NCI-H345 treated with DMSO at 0.1 percent for 48 hours (cell line): ENCODE data around the gene LZTFL1.
A peak's percentile ranks its signal among the peaks of the same experiment; 100 is the strongest.

Source experiments
- DNase-seq: peaks from one replicate; lab custom pipeline; 2025; ENCODE audit not compliant: unreplicated experiment; lab: John Stamatoyannopoulos, UW

Gene LZTFL1

DNA sequence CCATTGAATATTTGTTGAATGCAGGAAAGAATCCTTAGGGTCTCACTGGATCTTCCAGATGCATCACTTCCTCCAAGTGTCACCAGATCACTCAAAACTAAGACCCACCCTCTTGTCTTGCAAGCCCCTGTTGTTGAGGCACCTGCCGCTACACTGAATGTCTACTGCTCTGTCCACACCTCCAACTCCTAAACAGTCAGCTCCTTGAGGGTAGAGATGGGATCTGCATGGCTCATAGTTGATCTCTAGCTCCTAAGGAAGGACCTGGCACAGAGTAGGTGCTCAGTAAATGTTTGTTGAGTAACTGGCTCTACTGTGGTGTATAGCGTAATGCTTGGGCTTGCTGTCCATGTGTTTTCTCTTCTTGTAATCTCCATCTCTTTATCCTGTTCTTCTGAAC is 54.4 kb downstream of the LZTFL1 start:
- DNase-seq = no peak

- no peak for DNase-seq
Observed at GRCh38 chr3:45786801-45787495, 55.0 kb downstream of the LZTFL1 start.

DNA sequence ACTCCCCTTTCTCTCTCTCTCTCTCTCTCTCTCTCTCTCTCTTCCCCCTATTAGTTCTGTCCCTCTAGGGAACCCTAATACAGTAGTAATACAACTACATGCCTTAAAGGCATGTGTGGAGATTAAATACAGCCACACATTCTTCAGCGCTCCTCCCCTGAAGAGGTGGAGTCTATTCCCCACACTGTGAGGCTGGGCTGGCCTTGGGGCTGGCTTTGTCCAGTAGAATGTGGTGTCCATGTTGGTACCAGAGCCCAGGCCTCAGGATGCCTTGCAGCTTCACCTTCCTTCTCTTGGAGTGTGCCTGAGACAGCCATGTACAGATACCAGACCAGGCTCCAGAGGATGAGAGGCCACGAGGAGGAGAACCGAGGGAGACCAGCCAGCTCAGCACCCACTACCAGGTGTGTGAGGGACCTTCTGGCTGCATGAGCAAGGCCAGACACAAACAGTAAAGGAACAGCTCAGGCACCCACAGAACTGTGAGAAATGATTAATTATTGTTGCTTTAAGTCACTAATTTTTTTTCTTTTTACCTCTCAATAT is 56.2 kb downstream of the LZTFL1 start:
- no peak for DNase-seq

GRCh38 chr3:45783667-45784066 is 58.3 kb downstream of the LZTFL1 start:
- DNase-seq = no peak

GRCh38 chr3:45782381-45782780 is 59.5 kb downstream of the LZTFL1 start:
- no peak for DNase-seq

DNA sequence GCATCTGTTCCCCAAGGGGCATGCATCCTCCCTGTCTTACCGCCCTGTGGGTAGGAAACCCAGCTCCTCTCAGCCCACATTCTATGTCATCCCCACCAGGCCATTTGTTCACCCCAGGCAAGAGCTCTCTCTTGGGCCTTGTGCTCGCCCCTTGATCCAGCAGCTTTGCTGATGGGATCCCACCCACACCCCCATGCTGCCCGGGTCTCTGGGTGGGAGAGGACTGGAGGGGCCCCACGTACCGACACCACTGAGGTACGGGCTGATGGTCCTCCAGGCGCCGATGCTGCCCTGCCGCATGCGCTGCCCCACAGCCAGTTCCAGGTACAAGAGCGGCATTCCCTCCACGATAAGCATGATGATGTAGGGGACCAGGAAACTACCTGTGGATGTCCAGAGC is 60.1 kb downstream of the LZTFL1 start:
- DNase-seq = no peak

GRCh38 chr3:45781271-45781670 is 60.6 kb downstream of the LZTFL1 start:
- DNase-seq = no peak

DNA sequence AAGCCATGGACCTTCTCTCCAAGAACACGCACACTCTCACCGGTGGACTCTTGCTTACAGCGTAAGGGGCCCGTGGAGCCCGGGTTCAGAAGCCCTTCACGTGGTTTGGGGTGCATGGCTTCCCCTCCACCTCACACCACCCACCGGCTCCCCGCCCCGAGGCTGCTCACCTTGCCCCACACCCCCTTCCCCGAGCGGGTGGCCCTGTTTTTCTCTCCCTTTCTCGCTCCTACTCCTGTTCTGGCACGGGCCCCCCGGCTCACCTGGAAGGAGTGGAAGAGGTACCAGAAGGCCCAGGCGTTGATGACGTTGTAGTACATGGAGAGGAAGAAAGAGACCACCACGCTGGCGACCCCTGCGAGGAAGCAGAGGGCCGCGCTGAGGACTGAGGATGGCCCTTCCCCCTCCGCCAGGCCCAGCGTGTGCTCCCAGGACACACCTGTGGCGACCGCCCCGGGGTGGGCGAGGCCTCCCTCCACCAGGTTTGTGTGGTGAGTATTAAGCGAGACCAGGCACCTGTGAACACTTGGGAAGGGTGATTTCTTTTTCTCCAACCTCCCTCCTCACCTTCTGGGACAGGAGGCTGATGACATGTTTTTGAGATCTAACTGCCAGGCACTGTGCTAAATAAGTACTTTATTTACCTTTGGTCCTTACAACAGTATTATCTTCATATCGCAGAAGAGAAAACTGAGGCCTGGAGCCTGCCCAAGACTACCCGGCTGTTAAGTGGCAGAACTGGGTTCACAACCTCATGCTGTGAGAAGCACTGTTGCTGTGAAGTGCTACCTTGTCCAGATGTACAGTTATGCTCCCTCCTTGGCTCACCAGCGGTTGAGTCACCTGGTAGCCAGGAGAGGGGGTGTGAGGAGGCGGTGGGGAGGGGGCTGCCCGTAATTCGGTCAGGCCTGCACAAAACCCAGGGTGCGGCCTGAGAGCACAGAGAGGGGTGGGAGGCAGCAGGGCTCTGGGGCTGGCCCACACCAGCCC is 61.9 kb downstream of the LZTFL1 start:
- no peak for DNase-seq

- no peak for DNase-seq
Observed at GRCh38 chr3:45778761-45779201, 63.1 kb downstream of the LZTFL1 start.

- no peak for DNase-seq
Observed at GRCh38 chr3:45777746-45778386, 64.1 kb downstream of the LZTFL1 start.

DNA sequence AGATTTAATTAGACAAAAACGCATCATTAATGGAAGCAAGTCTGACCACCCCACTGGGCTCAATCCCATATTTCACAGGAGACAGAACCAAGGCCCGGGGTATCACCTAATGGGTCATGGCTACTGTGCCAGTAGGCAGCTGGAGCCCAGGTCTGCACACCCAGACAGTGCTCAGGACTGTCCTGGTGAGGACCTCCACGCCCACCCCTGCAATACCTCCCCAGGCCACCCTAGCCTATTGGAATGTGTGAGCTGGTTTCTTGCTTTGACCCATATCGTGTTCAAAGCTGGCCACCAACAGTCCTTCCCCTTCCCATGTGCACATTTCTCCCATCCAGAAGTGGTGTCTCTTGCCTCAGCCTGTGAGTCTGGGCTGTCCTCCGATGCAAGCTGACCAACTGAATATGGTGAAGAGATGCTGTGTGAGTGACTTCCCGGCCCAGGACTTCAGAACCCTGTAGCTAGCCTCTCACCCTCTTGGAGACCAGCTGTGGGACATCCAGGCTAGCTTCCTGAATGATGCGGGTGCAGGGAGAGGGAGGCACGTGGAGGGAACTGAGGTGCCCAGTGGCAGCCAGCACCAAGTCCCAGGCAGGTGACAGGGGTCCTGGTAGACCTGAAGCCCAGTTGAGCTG is 64.7 kb downstream of the LZTFL1 start:
- no peak for DNase-seq

DNA sequence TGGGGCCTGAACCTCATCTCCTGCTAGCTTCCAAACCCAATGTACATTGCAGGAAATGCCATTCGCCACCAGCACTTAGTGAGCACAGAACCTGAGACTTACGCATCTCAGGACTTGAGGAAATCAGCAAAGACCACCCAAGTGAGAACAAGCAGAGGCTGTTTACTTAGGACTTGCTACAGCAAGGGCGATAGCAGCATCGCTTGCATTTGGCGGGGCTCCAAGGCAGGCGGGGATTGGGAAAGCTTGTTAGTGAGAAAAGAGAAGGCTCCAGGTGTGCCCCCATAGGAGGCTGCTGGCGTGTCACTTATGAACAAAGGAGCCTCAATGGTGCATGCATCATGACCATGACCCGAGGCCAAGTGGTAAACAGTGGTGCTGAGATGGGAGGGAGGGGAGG is 65.3 kb downstream of the LZTFL1 start:
- DNase-seq = peak; percentile 83

DNA sequence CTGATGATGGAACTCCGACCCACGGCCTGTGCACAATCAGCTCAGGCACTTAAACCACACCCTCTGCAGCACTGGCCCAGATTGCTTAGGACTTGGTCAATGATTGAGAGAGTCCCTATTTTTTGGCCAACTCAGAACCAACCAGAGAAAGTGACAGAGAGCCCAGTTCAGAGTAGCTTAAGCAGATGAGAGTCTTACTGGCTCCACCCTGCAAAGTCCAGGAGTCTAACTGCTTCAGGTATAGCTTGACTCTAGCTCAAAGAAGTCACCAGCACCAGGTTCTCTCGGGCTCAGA is 65.7 kb downstream of the LZTFL1 start:
- no peak for DNase-seq

- DNase-seq = no peak
Observed at GRCh38 chr3:45775571-45776300, 66.2 kb downstream of the LZTFL1 start.

DNA sequence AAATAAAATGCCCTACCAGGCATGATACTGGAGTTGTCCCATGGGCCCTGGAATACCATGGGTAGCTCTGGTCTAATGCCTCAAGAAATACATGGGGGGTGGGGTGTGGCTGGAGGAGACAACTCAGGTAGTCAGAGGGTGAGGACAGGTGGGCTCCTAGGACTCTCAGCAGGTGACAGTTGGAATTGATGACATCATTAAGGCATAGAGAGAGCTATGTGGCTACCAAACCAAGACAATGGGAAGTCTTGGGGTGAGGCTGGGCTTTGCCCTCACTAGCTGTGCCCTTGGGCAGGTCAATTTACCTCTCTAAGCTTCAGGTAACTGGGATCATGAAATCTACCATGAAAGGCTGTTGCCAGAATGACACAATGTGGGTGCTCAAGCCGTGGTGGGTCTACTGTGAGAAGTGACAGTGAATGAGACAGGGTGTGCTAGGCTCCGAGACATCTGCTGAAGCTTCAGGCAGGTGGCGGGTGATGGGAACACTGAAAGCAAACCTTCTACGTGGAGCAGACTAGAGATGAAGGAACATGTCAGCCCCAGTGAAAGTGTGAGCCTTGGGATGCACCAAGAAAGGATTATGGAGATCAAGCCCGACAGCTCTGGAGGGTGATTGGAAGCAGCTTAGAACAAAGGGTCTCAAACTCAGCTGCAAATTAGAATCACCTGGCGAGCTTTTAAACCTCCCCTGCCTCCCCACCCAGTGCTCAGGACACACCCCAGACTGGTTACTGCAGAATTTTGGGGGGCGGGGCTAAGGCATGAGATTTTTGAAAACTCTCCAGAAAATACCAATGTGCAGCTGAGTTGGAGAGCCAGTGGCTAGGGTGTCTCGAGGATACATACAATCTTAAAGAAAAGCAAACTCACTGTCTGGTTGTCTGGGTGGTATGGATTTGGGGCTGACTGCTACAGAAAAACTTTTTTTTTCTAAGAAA is 67.1 kb downstream of the LZTFL1 start:
- DNase-seq = no peak

- no peak for DNase-seq
Observed at GRCh38 chr3:45773714-45774449, 68.0 kb downstream of the LZTFL1 start.
